GM23338 (cell line): ENCODE measurements around the gene SPPL2C. TPM values are rescaled to one million over a fixed set of nuclear protein-coding genes. Genes with fewer than 3 reads are reported as not detected.

Experiments
- ATAC-seq: fragments of 200-7000 bp; cut with Tn5 transposase; 3 replicates; pipeline ENCODE4 v1.9.1; 2020
- DNase-seq: peaks from one replicate; pipeline ENCODE4 v3.0.0-alpha.2; 2015; ENCODE audit warnings: low spot score
- H2AFZ ChIP-seq: fragments of 200-600 bp; sonication (generic); 2 replicates; pipeline ENCODE4 v1.8.0; 2016; ENCODE audit warnings: antibody characterized with exemption, mild to moderate bottlenecking, moderate library complexity
- H3F3A ChIP-seq: fragments of 200-600 bp; sonication (generic); replicated peaks from 2 replicates; pipeline ENCODE4 v1.8.0; 2017; ENCODE audit warnings: antibody characterized with exemption, mixed run types, low read depth
- H3K27ac ChIP-seq: fragments of 200-600 bp; sonication (generic); 2 replicates; pipeline ENCODE4 v1.6.1; 2016; ENCODE audit warnings: low read depth
- H3K27me3 ChIP-seq: fragments of 200-600 bp; sonication (generic); 2 replicates; pipeline ENCODE4 v1.8.0; 2016; ENCODE audit warnings: mild to moderate bottlenecking, mixed run types, moderate library complexity; ENCODE audit not compliant: insufficient read depth
- H3K36me3 ChIP-seq: fragments of 200-600 bp; sonication (generic); 2 replicates; pipeline ENCODE4 v1.8.0; 2016; ENCODE audit warnings: mild to moderate bottlenecking; ENCODE audit not compliant: insufficient read depth
- H3K4me1 ChIP-seq: fragments of 200-600 bp; sonication (generic); 2 replicates; pipeline ENCODE4 v1.8.0; 2016; ENCODE audit warnings: mild to moderate bottlenecking, moderate library complexity; ENCODE audit not compliant: insufficient read depth
- H3K4me2 ChIP-seq: fragments of 200-600 bp; sonication (generic); 2 replicates; pipeline ENCODE4 v1.7.1; 2017; ENCODE audit warnings: mixed run types
- H3K4me3 ChIP-seq: fragments of 200-600 bp; sonication (generic); 2 replicates; pipeline ENCODE4 v1.6.1; 2016; ENCODE audit warnings: mixed run types
- H3K79me2 ChIP-seq: fragments of 200-600 bp; sonication (generic); replicated peaks from 2 replicates; pipeline ENCODE4 v1.8.0; 2017; ENCODE audit warnings: mild to moderate bottlenecking; ENCODE audit not compliant: insufficient read depth
- H3K9me2 ChIP-seq: fragments of 200-600 bp; sonication (generic); 2 replicates; pipeline ENCODE4 v1.8.0; 2017; ENCODE audit not compliant: insufficient read depth
- H4K20me1 ChIP-seq: fragments of 200-600 bp; sonication (generic); replicated peaks from 2 replicates; pipeline ENCODE4 v1.8.0; 2017; ENCODE audit warnings: mild to moderate bottlenecking; ENCODE audit not compliant: insufficient read depth
- H3K27ac Mint-ChIP-seq: 2 replicates; pipeline ENCODE4 v1.8.0; 2020; ENCODE audit warnings: inconsistent platforms, mild to moderate bottlenecking, moderate library complexity, mixed read lengths
- H3K27me3 Mint-ChIP-seq: 3 replicates; pipeline ENCODE4 v1.8.0; 2022; ENCODE audit warnings: low read depth, mild to moderate bottlenecking, moderate library complexity, mixed read lengths, inconsistent platforms; ENCODE audit not compliant: insufficient read depth, poor library complexity
- H3K36me3 Mint-ChIP-seq: 3 replicates; pipeline ENCODE4 v1.8.0; 2021; ENCODE audit warnings: low read depth, mild to moderate bottlenecking, inconsistent platforms, moderate library complexity, mixed read lengths
- H3K4me1 Mint-ChIP-seq: 3 replicates; pipeline ENCODE4 v1.8.0; 2020; ENCODE audit warnings: mild to moderate bottlenecking, inconsistent platforms, mixed read lengths
- H3K4me3 Mint-ChIP-seq: 3 replicates; pipeline ENCODE4 v1.8.0; 2021; ENCODE audit warnings: moderate library complexity, mild to moderate bottlenecking, inconsistent platforms, mixed read lengths
- H3K9me3 Mint-ChIP-seq: 3 replicates; pipeline ENCODE4 v1.8.0; 2020; ENCODE audit warnings: moderate library complexity, mild to moderate bottlenecking, inconsistent platforms, mixed read lengths
- CREB1 ChIP-seq: fragments of 250-450 bp; sonication (Bioruptor Pico); IDR thresholded peaks from 2 replicates; pipeline ENCODE4 v1.5.0; 2020; ENCODE audit warnings: low read depth, mild to moderate bottlenecking, moderate library complexity
- EZH2 ChIP-seq: fragments of 200-600 bp; sonication (generic); IDR thresholded peaks from one replicate; pipeline ENCODE4 v1.8.0; 2017; ENCODE audit warnings: antibody characterized with exemption, mild to moderate bottlenecking, low read depth; ENCODE audit not compliant: unreplicated experiment
- EZH2phosphoT487 ChIP-seq: fragments of 200-600 bp; sonication (generic); IDR thresholded peaks from one replicate; pipeline ENCODE4 v1.8.1; 2018; ENCODE audit warnings: antibody characterized with exemption; ENCODE audit not compliant: unreplicated experiment
- JUNB ChIP-seq: IDR thresholded peaks from one replicate; pipeline ENCODE4 v1.6.1; 2016; ENCODE audit warnings: antibody characterized with exemption; ENCODE audit not compliant: unreplicated experiment
- NANOG ChIP-seq: IDR thresholded peaks from 2 replicates; pipeline ENCODE4 v1.6.1; 2016; ENCODE audit warnings: antibody characterized with exemption, borderline replicate concordance
- POLR2AphosphoS5 ChIP-seq: IDR thresholded peaks from 2 replicates; pipeline ENCODE4 v1.6.1; 2016; ENCODE audit warnings: antibody characterized with exemption, low read depth
- STAT1 ChIP-seq: IDR thresholded peaks from one replicate; pipeline ENCODE4 v1.6.1; 2016; ENCODE audit warnings: antibody characterized with exemption; ENCODE audit not compliant: unreplicated experiment
- ZNF114 ChIP-seq: fragments of 250-450 bp; sonication (Bioruptor Pico); IDR thresholded peaks from 2 replicates; pipeline ENCODE4 v1.5.0; 2020; ENCODE audit warnings: mild to moderate bottlenecking, moderate library complexity
- ZNF331 ChIP-seq: fragments of 250-450 bp; sonication (Bioruptor Pico); IDR thresholded peaks from 2 replicates; pipeline ENCODE4 v1.5.0; 2020; ENCODE audit warnings: low read depth, mild to moderate bottlenecking, moderate library complexity
- polyA plus RNA-seq: library from polyadenylated mRNA; unstranded; fragments of >200 nt; fragmentation: Nextera tagmentation; extraction: Ambion mirVana; gene quantifications from 2 replicates; pipeline ENCODE4 v1.2.1, GENCODE V29; 2016
- total RNA-seq: library from RNA; depleted of rRNA; stranded (reverse); fragments of >200 nt; shearing (Covaris generic); gene quantifications from 2 replicates; pipeline ENCODE4 v1.2.3, GENCODE V29; 2014
- TF ChIP-seq, protein P1 (sequence below), 2 experiments: fragments of 200-600 bp in 1 of 2; sonication (generic) in 1 of 2; conservative IDR thresholded peaks; 2 replicates each; pipeline versions ENCODE4 v1.5.1 to v1.6.1; 2016 to 2017; ENCODE audit warnings: antibody characterized with exemption in 2 of 2, low read depth in 2 of 2, mild to moderate bottlenecking in 2 of 2, moderate library complexity in 1 of 2
- TF ChIP-seq, protein P2 (sequence below): fragments of 250-450 bp; sonication (Bioruptor Pico); IDR thresholded peaks from 2 replicates; pipeline ENCODE4 v1.5.0; 2020; ENCODE audit warnings: mild to moderate bottlenecking, moderate library complexity
- TF ChIP-seq, protein P3 (sequence below): IDR thresholded peaks from one replicate; pipeline ENCODE4 v1.6.1; 2018; ENCODE audit warnings: antibody characterized with exemption; ENCODE audit not compliant: unreplicated experiment
- TF ChIP-seq, protein P4 (sequence below): IDR thresholded peaks from 2 replicates; pipeline ENCODE4 v1.6.1; 2016; ENCODE audit warnings: antibody characterized with exemption

Gene SPPL2C
- total and polyA plus RNA-seq, 2 experiments from 2014 or later: 0.14 TPM; not detected in 1

DNA sequence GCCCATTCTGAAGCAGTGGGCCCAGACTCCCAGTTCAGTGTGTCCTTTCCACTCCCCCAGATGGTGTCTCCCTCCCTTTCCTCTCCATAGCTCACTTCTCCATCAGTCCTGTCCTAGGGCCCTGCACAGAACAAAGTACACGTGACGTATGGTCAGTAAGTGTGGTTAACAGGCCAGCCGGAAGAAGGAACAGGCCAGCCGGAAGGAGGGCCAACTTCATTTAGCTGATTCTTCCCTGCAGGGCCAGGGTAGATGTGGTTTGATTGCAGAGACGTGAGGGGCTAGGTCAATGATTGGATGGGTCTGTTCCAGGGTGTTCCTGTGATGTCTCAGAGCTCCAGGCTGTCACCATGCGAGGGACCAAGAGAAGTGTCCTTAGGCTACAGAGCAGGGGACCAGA, 28.9 kb upstream of the SPPL2C start:
- no peak for DNase-seq
- Histone ChIP-seq H3K4me3 (no peak overlapping the region), H3F3A (no peaks in the 10 kb centered on the region), H3K27ac (no peak overlapping the region), H3K9me2 (no peaks in the 10 kb centered on the region), H3K4me1 (no peaks in the 10 kb centered on the region), H3K27me3 (no peaks in the 10 kb centered on the region), H3K36me3 (no peaks in the 10 kb centered on the region), H2AFZ (no peak overlapping the region), H3K79me2 (no peaks in the 10 kb centered on the region), H4K20me1 (no peaks in the 10 kb centered on the region), H3K4me2 (no peak overlapping the region)
- H3K27me3 Mint-ChIP-seq: peaks cover 20% of the 10 kb centered on the region
- TF ChIP-seq, protein P1, sequence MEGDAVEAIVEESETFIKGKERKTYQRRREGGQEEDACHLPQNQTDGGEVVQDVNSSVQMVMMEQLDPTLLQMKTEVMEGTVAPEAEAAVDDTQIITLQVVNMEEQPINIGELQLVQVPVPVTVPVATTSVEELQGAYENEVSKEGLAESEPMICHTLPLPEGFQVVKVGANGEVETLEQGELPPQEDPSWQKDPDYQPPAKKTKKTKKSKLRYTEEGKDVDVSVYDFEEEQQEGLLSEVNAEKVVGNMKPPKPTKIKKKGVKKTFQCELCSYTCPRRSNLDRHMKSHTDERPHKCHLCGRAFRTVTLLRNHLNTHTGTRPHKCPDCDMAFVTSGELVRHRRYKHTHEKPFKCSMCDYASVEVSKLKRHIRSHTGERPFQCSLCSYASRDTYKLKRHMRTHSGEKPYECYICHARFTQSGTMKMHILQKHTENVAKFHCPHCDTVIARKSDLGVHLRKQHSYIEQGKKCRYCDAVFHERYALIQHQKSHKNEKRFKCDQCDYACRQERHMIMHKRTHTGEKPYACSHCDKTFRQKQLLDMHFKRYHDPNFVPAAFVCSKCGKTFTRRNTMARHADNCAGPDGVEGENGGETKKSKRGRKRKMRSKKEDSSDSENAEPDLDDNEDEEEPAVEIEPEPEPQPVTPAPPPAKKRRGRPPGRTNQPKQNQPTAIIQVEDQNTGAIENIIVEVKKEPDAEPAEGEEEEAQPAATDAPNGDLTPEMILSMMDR (conservative IDR thresholded peaks at IDR 0.05; ENCODE audit: low read depth in 2 of 2): no peak
- TF ChIP-seq, protein P2, sequence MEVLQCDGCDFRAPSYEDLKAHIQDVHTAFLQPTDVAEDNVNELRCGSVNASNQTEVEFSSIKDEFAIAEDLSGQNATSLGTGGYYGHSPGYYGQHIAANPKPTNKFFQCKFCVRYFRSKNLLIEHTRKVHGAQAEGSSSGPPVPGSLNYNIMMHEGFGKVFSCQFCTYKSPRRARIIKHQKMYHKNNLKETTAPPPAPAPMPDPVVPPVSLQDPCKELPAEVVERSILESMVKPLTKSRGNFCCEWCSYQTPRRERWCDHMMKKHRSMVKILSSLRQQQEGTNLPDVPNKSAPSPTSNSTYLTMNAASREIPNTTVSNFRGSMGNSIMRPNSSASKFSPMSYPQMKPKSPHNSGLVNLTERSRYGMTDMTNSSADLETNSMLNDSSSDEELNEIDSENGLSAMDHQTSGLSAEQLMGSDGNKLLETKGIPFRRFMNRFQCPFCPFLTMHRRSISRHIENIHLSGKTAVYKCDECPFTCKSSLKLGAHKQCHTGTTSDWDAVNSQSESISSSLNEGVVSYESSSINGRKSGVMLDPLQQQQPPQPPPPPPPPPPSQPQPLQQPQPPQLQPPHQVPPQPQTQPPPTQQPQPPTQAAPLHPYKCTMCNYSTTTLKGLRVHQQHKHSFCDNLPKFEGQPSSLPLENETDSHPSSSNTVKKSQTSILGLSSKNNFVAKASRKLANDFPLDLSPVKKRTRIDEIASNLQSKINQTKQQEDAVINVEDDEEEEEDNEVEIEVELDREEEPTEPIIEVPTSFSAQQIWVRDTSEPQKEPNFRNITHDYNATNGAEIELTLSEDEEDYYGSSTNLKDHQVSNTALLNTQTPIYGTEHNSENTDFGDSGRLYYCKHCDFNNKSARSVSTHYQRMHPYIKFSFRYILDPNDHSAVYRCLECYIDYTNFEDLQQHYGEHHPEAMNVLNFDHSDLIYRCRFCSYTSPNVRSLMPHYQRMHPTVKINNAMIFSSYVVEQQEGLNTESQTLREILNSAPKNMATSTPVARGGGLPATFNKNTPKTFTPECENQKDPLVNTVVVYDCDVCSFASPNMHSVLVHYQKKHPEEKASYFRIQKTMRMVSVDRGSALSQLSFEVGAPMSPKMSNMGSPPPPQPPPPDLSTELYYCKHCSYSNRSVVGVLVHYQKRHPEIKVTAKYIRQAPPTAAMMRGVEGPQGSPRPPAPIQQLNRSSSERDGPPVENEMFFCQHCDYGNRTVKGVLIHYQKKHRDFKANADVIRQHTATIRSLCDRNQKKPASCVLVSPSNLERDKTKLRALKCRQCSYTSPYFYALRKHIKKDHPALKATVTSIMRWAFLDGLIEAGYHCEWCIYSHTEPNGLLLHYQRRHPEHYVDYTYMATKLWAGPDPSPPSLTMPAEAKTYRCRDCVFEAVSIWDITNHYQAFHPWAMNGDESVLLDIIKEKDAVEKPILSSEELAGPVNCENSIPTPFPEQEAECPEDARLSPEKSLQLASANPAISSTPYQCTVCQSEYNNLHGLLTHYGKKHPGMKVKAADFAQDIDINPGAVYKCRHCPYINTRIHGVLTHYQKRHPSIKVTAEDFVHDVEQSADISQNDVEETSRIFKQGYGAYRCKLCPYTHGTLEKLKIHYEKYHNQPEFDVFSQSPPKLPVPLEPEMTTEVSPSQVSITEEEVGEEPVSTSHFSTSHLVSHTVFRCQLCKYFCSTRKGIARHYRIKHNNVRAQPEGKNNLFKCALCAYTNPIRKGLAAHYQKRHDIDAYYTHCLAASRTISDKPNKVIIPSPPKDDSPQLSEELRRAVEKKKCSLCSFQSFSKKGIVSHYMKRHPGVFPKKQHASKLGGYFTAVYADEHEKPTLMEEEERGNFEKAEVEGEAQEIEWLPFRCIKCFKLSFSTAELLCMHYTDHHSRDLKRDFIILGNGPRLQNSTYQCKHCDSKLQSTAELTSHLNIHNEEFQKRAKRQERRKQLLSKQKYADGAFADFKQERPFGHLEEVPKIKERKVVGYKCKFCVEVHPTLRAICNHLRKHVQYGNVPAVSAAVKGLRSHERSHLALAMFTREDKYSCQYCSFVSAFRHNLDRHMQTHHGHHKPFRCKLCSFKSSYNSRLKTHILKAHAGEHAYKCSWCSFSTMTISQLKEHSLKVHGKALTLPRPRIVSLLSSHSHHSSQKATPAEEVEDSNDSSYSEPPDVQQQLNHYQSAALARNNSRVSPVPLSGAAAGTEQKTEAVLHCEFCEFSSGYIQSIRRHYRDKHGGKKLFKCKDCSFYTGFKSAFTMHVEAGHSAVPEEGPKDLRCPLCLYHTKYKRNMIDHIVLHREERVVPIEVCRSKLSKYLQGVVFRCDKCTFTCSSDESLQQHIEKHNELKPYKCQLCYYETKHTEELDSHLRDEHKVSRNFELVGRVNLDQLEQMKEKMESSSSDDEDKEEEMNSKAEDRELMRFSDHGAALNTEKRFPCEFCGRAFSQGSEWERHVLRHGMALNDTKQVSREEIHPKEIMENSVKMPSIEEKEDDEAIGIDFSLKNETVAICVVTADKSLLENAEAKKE (CRISPR knock-in tag): no peak
- TF ChIP-seq EZH2phosphoT487: no peak
- TF ChIP-seq CREB1 (CRISPR knock-in tag): no peak
- TF ChIP-seq EZH2: no peak
- TF ChIP-seq JUNB: no peak
- TF ChIP-seq, protein P3, sequence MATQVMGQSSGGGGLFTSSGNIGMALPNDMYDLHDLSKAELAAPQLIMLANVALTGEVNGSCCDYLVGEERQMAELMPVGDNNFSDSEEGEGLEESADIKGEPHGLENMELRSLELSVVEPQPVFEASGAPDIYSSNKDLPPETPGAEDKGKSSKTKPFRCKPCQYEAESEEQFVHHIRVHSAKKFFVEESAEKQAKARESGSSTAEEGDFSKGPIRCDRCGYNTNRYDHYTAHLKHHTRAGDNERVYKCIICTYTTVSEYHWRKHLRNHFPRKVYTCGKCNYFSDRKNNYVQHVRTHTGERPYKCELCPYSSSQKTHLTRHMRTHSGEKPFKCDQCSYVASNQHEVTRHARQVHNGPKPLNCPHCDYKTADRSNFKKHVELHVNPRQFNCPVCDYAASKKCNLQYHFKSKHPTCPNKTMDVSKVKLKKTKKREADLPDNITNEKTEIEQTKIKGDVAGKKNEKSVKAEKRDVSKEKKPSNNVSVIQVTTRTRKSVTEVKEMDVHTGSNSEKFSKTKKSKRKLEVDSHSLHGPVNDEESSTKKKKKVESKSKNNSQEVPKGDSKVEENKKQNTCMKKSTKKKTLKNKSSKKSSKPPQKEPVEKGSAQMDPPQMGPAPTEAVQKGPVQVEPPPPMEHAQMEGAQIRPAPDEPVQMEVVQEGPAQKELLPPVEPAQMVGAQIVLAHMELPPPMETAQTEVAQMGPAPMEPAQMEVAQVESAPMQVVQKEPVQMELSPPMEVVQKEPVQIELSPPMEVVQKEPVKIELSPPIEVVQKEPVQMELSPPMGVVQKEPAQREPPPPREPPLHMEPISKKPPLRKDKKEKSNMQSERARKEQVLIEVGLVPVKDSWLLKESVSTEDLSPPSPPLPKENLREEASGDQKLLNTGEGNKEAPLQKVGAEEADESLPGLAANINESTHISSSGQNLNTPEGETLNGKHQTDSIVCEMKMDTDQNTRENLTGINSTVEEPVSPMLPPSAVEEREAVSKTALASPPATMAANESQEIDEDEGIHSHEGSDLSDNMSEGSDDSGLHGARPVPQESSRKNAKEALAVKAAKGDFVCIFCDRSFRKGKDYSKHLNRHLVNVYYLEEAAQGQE: no peak
- no peak for TF ChIP-seq ZNF114 (CRISPR knock-in tag)
- TF ChIP-seq, protein P4, sequence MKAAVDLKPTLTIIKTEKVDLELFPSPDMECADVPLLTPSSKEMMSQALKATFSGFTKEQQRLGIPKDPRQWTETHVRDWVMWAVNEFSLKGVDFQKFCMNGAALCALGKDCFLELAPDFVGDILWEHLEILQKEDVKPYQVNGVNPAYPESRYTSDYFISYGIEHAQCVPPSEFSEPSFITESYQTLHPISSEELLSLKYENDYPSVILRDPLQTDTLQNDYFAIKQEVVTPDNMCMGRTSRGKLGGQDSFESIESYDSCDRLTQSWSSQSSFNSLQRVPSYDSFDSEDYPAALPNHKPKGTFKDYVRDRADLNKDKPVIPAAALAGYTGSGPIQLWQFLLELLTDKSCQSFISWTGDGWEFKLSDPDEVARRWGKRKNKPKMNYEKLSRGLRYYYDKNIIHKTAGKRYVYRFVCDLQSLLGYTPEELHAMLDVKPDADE: no peak
- no peak for TF ChIP-seq ZNF331 (CRISPR knock-in tag)
- TF ChIP-seq NANOG: no peak
- no peak for TF ChIP-seq STAT1
- no peak for TF ChIP-seq POLR2AphosphoS5
- no peak overlapping the region for H3K27ac Mint-ChIP-seq
- H3K36me3 Mint-ChIP-seq: no peaks in the 10 kb centered on the region
- no peak overlapping the region for H3K4me3 Mint-ChIP-seq
- no peak for ATAC-seq
- H3K4me1 Mint-ChIP-seq: peaks cover 10% of the 10 kb centered on the region
- no peaks in the 10 kb centered on the region for H3K9me3 Mint-ChIP-seq
